ENCODE data around the gene ACRBP.

GRCh38 chr12:6618483-6619225, 28.6 kb downstream of the ACRBP start:
- no peak for TF ChIP-seq CTCF (IDR thresholded peaks at IDR 0.05)
- TF ChIP-seq POLR2A (IDR thresholded peaks at IDR 0.05): no peak

Data from ovary (tissue), 3 donors.